Tibial artery (tissue), 4 donors: ENCODE results near the gene DOLK.
A peak's percentile ranks its signal among the peaks of the same experiment; 100 is the strongest.
"Not testable (repeated sequence)": the region's sequence is repeated elsewhere in the genome, so short reads cannot be mapped to it uniquely, and the experiment has no call there.

ENCODE experiments used
- DNase-seq, 2 donors: peaks; one replicate each; pipeline ENCODE4 v3.0.0-alpha.2; 2019
- H3K27ac ChIP-seq, 2 donors: fragments of 200-600 bp; sonication (generic) in 1 of 2; 1 replicate in 1 of 2; 2 replicates in 1 of 2; pipeline ENCODE4 v1.5.1; 2018 to 2019; ENCODE audit warnings: mild to moderate bottlenecking in 1 of 2
- H3K27me3 ChIP-seq, 2 donors: fragments of 200-600 bp; sonication (generic) in 1 of 2; one replicate each; pipeline versions ENCODE4 v1.5.1 to v1.6.0; 2016 to 2019
- H3K36me3 ChIP-seq, 3 donors: fragments of 200-600 bp; sonication (generic) in 2 of 3; one replicate each; pipeline ENCODE4 v1.5.1; 2016 to 2019; ENCODE audit warnings: mild to moderate bottlenecking in 2 of 3
- H3K4me1 ChIP-seq, 4 donors: fragments of 200-600 bp; sonication (generic) in 2 of 4; 1 replicate in 3 of 4; 2 replicates in 1 of 4; pipeline ENCODE4 v1.5.1; 2016 to 2019
- H3K4me3 ChIP-seq, 2 donors: fragments of 200-600 bp; sonication (generic) in 1 of 2; 1 replicate in 1 of 2; 2 replicates in 1 of 2; pipeline ENCODE4 v1.5.1; 2018 to 2019; ENCODE audit warnings: mild to moderate bottlenecking in 2 of 2
- H3K9me3 ChIP-seq, 3 donors: fragments of 200-600 bp; sonication (generic) in 1 of 3; one replicate each; pipeline ENCODE4 v1.5.1; 2016 to 2019
- CTCF ChIP-seq, 2 experiments: fragments of 200-600 bp in 1 of 2; fragments of 450-650 bp in 1 of 2; IDR thresholded peaks; one replicate each; pipeline ENCODE4 v1.5.1; 2017 to 2019; ENCODE audit warnings: antibody characterized with exemption in 2 of 2, mild to moderate bottlenecking in 1 of 2, moderate library complexity in 1 of 2
- intact Hi-C: fragments of 100-400 bp; cut with DNase I; formaldehyde crosslinking; loops from one replicate; pipeline ENCODE4 v1.15.0; 2023; ENCODE audit warnings: low total_unique reads

The DOLK gene

GRCh38 chr9:128983536-128983935, 36.1 kb upstream of the DOLK start:
- no peak for TF ChIP-seq CTCF (IDR thresholded peaks at IDR 0.05)

GRCh38 chr9:128979111-128979510, 31.7 kb upstream of the DOLK start:
- no peak for TF ChIP-seq CTCF (IDR thresholded peaks at IDR 0.05)
- H3K4me1 ChIP-seq, result no peaks in the 10 kb centered on the region
- no peaks in the 10 kb centered on the region for H3K27me3 ChIP-seq
- H3K36me3 ChIP-seq, result peaks cover 69 to 97% (median 94%) of the 10 kb centered on the region in 3 donors
- no peak for DNase-seq
- no peak overlapping the region for H3K4me3 ChIP-seq
- H3K9me3 ChIP-seq, result no peaks in the 10 kb centered on the region
- intact Hi-C loops, result no loop called here
- no peak overlapping the region for H3K27ac ChIP-seq

More at GRCh38 chr9:128983536-128983935, 36.1 kb upstream of the DOLK start:
- peaks cover 0 to 13% (median 7%) of the 10 kb centered on the region in 4 donors for H3K4me1 ChIP-seq
- intact Hi-C loops, result no loop called here
- no peak overlapping the region for H3K27ac ChIP-seq
- H3K27me3 ChIP-seq, result no peaks in the 10 kb centered on the region
- H3K4me3 ChIP-seq, result no peak overlapping the region
- peaks cover 63 to 95% (median 91%) of the 10 kb centered on the region in 3 donors for H3K36me3 ChIP-seq
- no peaks in the 10 kb centered on the region for H3K9me3 ChIP-seq
- no peak for DNase-seq

GRCh38 chr9:128972956-128973355, 25.6 kb upstream of the DOLK start:
- Histone ChIP-seq H3K4me3 (no peak overlapping the region), H3K27me3 (no peaks in the 10 kb centered on the region), H3K4me1 (no peaks in the 10 kb centered on the region), H3K27ac (no peak overlapping the region), H3K9me3 (no peaks in the 10 kb centered on the region), H3K36me3 (peaks cover 64 to 99% (median 92%) of the 10 kb centered on the region in 3 donors)
- TF ChIP-seq CTCF (IDR thresholded peaks at IDR 0.05), result no peak
- DNase-seq, result no peak
- intact Hi-C loops, result no loop called here

GRCh38 chr9:128969491-128969890, 22.1 kb upstream of the DOLK start:
- intact Hi-C loops, result no loop called here
- Histone ChIP-seq H3K4me3 (no peak overlapping the region), H3K9me3 (no peaks in the 10 kb centered on the region), H3K27me3 (no peaks in the 10 kb centered on the region), H3K27ac (no peak overlapping the region), H3K4me1 (no peaks in the 10 kb centered on the region), H3K36me3 (peaks cover 45 to 83% (median 68%) of the 10 kb centered on the region in 3 donors)
- TF ChIP-seq CTCF (IDR thresholded peaks at IDR 0.05), result no peak
- DNase-seq, result no peak

GRCh38 chr9:128961403-128961802, 14.0 kb upstream of the DOLK start:
- H3K9me3 ChIP-seq, DNase-seq, H3K4me3 ChIP-seq, intact Hi-C loops, H3K27me3 ChIP-seq, H3K4me1 ChIP-seq, H3K27ac ChIP-seq: not testable (repeated sequence)
- H3K36me3 ChIP-seq, result peaks cover 39 to 80% (median 44%) of the 10 kb centered on the region in 3 donors

GRCh38 chr9:128947277-128947526, 201 bp downstream of the DOLK start:
- peaks cover 0 to 56% (median 12%) of the 10 kb centered on the region in 3 donors for H3K36me3 ChIP-seq
- peaks cover 0 to 27% (median 13%) of the 10 kb centered on the region in 4 donors for H3K4me1 ChIP-seq
- no peak for DNase-seq
- no peaks in the 10 kb centered on the region for H3K9me3 ChIP-seq
- no peaks in the 10 kb centered on the region for H3K27me3 ChIP-seq
- H3K4me3 ChIP-seq, result peak overlapping the region; percentile 92 to 96
- H3K27ac ChIP-seq, result peak overlapping the region; percentile 87 to 96
- no peak for TF ChIP-seq CTCF (IDR thresholded peaks at IDR 0.05)
- intact Hi-C loops, result no loop called here
